Measurements from ENCODE around the gene GAS7. TPM values are rescaled to one million over a fixed set of nuclear protein-coding genes. Genes with fewer than 3 reads are reported as not detected.

The GAS7 gene
- total RNA-seq, 1 donor from 2014 or later, result 51.3 TPM

GRCh38 chr17:10111907-10112452 is 86.4 kb downstream of the GAS7 start:
- DNase-seq (ENCODE audit: low spot score), result no peak

GRCh38 chr17:10109146-10109545 is 89.3 kb downstream of the GAS7 start:
- no peak for DNase-seq (ENCODE audit: low spot score)

- no peak for DNase-seq (ENCODE audit: low spot score)
Measured at GRCh38 chr17:10107316-10108165, 90.9 kb downstream of the GAS7 start.

GRCh38 chr17:10106067-10106466 is 92.3 kb downstream of the GAS7 start:
- no peak for DNase-seq (ENCODE audit: low spot score)

- peak; percentile 97 for DNase-seq (ENCODE audit: low spot score)
Measured at GRCh38 chr17:10105513-10106001, 92.8 kb downstream of the GAS7 start.

GRCh38 chr17:10103712-10104111 is 94.7 kb downstream of the GAS7 start:
- no peak for DNase-seq (ENCODE audit: low spot score)

GRCh38 chr17:10102817-10103216 is 95.6 kb downstream of the GAS7 start:
- no peak for DNase-seq (ENCODE audit: low spot score)

GRCh38 chr17:10099051-10099571 is 99.3 kb downstream of the GAS7 start:
- DNase-seq (ENCODE audit: low spot score), result peak; percentile 96

- no peak for DNase-seq (ENCODE audit: low spot score)
Measured at GRCh38 chr17:10096596-10096995, 101.8 kb downstream of the GAS7 start.

GRCh38 chr17:10095295-10095694 is 103.1 kb downstream of the GAS7 start:
- peak; percentile 91 for DNase-seq (ENCODE audit: low spot score)

GRCh38 chr17:10094797-10095196 is 103.6 kb downstream of the GAS7 start:
- DNase-seq (ENCODE audit: low spot score), result peak; percentile 72

GRCh38 chr17:10092595-10092994 is 105.8 kb downstream of the GAS7 start:
- DNase-seq (ENCODE audit: low spot score), result no peak

GRCh38 chr17:10091046-10091445 is 107.4 kb downstream of the GAS7 start:
- DNase-seq (ENCODE audit: low spot score), result peak; percentile 57

GRCh38 chr17:10089196-10089804 is 109.1 kb downstream of the GAS7 start:
- peak; percentile 65 for DNase-seq (ENCODE audit: low spot score)

- peak; percentile 95 for DNase-seq (ENCODE audit: low spot score)
Measured at GRCh38 chr17:10088444-10088843, 110.0 kb downstream of the GAS7 start.

GRCh38 chr17:10087355-10087754 is 111.1 kb downstream of the GAS7 start:
- DNase-seq (ENCODE audit: low spot score), result no peak

- no peak for DNase-seq (ENCODE audit: low spot score)
Measured at GRCh38 chr17:10083864-10084263, 114.5 kb downstream of the GAS7 start.

- DNase-seq (ENCODE audit: low spot score), result no peak
Measured at GRCh38 chr17:10082795-10083194, 115.6 kb downstream of the GAS7 start.

- no peak for DNase-seq (ENCODE audit: low spot score)
Measured at GRCh38 chr17:10081571-10082169, 116.7 kb downstream of the GAS7 start.

- DNase-seq (ENCODE audit: low spot score), result no peak
Measured at GRCh38 chr17:10077561-10078299, 120.7 kb downstream of the GAS7 start.

- no peak for DNase-seq (ENCODE audit: low spot score)
Measured at GRCh38 chr17:10075919-10076318, 122.5 kb downstream of the GAS7 start.
